NCI-H226 (cell line): ENCODE measurements around the gene ARID5B.
"Not testable (repeated sequence)": the region's sequence is repeated elsewhere in the genome, so short reads cannot be mapped to it uniquely, and the experiment has no call there.

Experiments
- DNase-seq: peaks from one replicate; pipeline ENCODE4 v3.0.0-alpha.2; 2015

Gene ARID5B, protein sequence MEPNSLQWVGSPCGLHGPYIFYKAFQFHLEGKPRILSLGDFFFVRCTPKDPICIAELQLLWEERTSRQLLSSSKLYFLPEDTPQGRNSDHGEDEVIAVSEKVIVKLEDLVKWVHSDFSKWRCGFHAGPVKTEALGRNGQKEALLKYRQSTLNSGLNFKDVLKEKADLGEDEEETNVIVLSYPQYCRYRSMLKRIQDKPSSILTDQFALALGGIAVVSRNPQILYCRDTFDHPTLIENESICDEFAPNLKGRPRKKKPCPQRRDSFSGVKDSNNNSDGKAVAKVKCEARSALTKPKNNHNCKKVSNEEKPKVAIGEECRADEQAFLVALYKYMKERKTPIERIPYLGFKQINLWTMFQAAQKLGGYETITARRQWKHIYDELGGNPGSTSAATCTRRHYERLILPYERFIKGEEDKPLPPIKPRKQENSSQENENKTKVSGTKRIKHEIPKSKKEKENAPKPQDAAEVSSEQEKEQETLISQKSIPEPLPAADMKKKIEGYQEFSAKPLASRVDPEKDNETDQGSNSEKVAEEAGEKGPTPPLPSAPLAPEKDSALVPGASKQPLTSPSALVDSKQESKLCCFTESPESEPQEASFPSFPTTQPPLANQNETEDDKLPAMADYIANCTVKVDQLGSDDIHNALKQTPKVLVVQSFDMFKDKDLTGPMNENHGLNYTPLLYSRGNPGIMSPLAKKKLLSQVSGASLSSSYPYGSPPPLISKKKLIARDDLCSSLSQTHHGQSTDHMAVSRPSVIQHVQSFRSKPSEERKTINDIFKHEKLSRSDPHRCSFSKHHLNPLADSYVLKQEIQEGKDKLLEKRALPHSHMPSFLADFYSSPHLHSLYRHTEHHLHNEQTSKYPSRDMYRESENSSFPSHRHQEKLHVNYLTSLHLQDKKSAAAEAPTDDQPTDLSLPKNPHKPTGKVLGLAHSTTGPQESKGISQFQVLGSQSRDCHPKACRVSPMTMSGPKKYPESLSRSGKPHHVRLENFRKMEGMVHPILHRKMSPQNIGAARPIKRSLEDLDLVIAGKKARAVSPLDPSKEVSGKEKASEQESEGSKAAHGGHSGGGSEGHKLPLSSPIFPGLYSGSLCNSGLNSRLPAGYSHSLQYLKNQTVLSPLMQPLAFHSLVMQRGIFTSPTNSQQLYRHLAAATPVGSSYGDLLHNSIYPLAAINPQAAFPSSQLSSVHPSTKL

DNA sequence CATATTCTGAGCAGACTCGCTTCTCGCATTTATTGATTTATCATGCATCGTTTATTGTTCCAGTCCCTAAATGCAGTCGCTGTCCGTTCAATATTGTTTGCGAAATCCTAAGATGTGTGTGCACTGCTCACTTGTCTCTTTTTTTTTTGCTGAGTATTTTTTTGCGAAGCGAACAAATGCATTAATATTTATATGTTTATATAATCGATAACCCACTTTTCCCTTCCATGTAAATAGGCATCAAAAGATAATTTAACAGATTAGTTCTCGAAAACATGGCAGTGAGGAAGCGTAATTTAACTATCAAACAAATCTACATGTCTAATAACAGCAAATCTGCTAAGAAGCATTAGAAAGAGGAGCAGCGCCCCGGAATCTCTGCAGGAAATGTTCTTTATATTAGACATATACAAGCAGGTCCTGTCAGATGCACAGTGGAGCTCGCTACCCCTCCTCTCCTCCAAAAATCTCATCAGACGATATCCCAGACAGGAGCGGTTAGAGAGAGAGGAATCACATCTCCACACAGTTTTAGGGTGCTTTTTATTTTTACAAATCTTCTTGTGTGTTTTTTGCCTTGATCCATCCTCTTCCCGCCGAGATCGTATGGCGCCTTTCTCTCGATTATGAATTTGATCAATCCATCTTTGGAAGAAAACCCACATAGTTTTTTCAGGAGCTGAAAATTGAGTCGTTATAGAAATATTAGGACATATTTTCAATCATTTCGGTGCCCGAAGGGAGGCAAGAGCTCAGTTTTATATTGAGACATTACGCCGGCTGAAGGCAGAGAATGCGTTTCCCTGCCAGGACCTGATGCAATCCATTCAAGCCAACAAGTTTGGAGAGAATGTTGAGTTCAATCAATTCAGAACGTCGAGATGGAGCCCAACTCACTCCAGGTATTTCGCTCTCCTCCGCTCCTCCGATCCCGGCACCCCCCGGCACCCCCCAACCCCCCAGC is at the start of gene ARID5B:
ARID5B (plus strand) TSS at position 871 of the 964 bp plus-strand sequence; CDS start at position 882, 11 bp downstream.
- DNase-seq = peak; percentile 46

DNA sequence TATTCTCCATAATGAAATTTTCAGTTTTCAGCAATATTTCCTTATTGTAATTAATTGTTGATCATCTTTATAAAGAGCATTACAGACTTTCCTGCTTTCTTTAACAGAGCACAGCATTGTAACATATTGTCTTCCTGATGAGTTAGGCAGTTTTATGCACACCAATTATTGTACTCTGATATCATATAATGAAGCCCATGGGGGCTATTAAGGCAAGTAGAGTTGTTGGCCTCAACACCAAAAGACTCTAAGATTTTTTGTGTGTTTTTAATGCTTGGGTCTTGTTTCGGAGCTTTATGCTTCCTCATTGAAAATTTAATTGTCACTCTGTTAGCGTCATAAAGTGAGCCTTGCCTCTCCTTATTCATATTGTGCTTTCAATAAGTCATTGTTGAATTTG is 49.2 kb upstream of the ARID5B start:
- DNase-seq = no peak

DNA sequence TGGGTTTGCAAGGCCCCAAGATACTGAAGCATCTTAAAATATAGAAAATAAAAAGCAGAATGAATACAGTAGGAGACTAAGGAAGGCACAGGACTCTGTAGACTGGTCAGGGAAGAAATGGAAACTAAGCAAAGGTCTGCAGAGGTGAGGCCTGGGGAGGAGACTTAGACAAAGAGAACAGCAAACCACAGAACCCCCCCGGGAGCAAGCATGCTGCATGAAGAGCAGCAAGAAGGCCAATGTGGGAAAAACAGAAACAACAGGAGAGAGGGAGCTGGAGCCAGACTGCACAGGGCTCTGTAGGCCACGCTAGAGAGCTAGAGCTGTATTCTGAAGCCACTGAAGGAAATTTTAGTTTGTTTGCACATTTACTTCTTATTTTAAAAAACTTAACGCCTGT is 45.7 kb upstream of the ARID5B start:
- no peak for DNase-seq

DNA sequence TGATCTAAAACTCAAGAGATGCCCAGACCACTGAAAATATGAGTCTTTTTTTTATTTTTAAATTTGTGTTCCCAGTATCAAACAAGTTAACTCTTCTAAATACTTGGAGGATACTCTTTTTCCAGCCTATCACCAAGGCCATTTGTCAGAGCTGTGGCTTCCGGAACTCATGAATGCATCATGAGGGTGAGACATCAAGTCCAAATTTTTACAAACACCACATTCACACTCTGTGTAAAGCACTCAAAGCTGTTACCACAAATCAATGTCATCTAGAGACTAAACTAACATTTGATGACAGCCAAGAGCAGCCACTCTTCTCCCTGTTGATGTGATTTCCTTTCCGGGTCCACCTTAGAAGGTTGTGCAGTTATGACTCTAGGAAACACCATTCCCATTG is 43.8 kb upstream of the ARID5B start:
- DNase-seq = no peak

DNA sequence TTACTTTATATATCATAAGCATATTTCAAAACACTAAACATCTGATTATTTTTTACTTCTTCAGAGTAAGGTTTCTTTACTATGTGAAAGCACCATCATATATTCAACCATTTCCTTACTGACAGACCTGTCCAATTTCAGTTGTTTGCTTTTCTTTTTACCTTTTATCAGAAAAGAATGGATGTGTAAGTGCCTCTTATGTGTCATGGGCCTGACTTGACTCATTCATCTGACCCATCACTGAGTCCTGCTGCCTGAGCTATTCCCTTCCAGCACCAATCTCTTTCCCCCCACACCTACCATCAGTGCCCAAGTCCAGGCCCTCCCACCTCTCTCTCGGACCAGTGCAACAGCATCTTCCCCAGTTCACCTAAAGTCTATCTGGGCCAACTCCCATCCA is 41.7 kb upstream of the ARID5B start:
- DNase-seq = no peak

DNA sequence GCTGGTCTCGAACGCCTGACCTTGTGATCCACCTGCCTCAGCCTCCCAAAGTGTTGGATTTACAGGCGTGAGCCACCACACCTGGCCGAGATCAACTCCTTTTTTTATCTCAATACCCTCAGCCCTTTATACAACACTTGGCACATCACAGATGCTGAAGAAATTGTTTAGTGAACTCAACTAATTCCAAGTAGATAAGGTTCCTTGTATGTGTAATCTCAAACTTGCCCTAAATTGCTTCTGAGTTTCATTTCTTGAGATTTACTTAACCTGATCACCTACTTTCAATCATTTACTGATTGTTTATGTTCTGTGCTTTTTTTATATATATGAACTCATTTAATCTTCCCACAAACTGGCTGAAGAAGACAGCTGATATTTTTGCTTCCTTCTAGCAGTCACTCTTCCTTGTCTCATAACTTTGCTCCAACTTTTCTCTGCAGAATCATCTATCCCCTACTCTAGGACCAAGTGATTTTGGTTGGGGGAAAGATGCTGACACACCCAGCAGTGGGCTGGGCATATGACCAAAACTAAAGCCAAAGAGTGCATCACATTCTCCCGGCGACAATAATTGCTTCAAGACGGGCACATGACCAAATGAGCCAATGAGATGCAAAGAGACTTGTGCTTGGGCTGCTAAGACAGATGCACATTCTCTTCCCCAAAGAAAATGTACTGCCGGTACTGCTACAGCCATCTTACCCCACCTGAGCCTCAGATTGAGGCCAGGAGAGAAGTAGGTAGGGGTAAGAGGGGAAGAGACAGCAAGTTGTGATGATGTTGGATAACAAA is 40.3 kb upstream of the ARID5B start:
- no peak for DNase-seq

DNA sequence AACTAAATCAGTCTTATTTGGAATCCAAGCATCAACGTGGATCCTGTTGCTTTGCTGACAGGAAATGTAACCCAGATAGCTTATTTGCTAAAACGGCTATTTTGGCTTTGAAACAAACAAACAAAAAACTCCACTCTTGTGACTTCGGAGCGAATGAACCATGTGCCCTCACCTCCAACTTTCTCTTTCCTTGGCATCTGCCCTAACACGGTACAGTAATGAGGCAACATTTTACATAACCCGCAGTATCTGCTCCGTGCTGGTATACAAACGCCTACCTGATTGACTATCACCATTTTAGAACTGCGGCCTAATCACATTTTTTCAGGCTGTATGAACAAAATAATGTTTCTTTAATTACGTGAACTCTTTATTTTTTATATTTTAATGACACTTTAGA is 37.5 kb upstream of the ARID5B start:
- no peak for DNase-seq

DNA sequence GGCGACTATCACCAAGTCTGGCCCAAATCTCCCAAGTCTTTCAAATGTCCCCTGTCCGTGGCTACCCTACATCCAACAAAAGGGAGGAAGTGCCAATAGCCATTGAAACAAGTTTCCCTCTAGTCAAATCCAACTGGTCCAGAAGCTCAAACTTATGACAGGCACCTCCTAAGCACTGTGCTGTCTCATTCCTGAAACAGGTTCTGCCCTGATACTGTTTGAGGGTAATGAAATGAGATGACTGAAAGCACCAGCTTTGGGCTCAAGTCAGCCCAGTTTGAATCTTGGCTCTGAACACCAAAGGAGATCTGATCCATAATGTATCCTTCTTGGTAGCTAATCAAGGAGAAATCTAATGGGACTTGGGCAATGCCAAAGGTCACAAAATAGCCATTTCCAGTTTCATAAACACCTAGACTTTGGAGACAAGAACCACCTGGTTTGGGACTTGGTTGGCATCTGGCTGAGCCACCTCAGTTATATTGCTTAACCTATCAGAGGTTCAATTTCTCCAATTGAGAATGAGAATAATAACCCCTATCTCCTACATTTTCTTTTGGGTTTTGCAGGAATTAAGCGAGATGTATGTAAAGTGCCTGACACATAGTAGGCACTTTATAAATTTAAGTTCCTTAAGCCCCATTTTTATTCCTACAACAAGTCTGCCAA is 34.7 kb upstream of the ARID5B start:
- no peak for DNase-seq

DNA sequence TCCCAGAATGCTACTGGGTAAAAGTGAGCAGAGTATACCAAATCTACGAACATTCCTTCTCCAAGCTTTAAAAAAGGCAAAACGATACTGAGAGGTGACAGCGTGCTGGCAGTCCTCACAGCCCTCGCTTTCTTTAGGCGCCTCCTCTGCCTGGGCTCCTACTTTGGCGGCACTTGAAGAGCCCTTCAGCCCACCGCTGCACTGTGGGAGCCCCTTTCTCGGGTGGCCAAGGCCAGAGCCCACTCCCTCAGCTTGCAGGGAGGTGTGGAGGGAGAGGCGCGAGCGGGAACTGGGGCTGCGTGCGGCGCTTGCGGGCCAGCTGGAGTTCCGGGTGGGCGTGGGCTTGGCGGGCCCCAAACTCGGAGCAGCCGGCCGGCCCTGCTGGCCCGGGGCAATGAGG is 34.1 kb upstream of the ARID5B start:
- not testable (repeated sequence) for DNase-seq

DNA sequence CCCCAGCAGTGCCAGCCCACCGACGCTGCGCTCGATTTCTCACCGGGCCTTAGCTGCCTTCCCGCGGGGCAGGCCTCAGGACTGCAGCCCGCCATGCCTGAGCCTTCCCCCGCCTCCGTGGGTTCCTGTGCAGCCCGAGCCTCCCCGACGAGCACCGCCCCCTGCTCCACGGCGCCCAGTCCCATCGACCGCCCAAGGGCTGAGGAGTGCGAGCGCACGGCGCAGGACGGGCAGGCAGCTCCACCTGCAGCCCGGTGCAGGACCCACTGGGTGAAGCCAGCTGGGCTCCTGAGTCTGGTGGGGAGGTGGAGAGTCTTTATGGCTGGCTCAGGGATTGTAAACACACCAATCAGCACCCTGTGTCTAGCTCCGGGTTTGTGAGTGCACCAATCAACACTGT is 33.7 kb upstream of the ARID5B start:
- DNase-seq = not testable (repeated sequence)

DNA sequence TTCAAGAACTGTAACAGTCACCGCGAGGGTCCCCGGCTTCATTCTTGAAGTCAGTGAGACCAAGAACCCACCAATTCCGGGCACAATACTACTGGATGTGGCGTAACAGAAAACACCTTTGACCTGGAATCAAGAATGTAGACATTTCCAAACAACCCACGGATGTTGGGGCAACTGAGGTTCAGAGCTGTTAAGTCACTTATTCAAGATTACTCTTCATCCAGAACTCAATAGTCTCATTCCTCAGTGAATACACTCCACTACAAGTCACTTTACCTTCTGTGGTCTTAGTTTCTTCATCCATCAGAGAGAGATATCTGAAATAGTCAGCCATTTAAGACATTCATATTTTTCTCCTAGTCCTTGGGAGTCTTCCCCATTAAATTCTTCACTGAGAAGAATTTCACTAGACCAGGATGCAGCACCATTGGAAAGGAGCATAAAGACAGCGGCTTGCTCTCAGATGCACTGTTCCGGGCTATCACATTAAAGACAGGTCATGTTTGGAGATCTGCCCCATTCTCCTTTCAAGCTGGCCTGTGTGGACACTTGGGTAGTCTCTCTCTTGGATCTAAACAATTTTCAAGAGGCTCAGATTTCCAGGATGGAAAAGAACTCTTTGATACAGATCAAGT is 32.3 kb upstream of the ARID5B start:
- DNase-seq = no peak

DNA sequence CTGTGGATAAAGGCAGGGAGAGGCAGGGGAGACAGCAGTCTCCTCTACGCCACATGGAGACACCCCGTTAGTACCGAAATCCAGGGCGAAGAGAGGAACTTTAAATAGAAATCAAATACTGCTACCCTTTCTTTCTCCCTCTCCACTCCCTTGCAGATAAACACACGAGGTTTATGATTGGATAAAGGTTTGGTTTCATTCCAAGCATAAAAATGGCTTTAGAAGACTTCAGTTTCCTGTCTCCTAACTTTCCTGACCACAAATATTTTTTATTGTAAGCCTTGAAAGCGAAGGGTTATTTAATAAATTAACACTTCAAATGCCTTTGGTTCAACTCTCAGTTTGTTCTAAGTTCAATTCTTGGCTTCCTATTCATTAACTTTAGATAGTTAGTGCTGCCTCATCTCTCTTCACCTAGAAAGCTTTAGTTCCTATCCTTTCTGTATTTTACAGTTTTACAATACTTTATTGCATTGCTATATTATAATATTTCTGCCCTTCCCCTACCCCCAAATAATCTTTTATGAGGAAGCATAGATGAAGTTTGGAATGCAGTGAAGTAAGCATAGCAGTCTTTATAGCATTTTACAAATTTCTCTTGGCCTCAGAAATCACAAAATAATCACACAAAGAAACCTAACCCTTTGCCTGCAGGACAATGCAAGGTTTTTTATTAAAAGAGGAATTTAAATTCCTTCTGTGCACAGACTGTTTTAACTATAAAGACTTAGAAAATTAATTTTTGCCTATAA is 31.5 kb upstream of the ARID5B start:
- DNase-seq = peak; percentile 60

DNA sequence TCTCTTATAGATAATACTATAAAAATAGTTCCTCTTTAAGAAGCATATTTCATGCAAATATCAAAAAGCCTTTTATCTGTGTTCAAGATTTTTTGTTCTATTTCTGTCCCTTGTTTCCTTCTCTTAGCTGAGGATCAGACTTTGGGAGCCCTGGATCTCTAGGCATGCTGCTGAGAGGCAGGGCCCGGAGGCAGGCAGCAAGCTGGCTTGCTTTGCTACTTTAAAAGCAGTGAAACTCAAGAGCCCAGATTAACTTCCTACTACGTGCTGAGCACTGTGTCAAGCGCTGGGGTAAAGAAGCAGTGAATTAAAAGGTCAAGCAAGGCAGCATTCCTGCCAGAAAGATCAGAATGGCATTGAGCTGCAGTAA is 31.0 kb upstream of the ARID5B start:
- no peak for DNase-seq

DNA sequence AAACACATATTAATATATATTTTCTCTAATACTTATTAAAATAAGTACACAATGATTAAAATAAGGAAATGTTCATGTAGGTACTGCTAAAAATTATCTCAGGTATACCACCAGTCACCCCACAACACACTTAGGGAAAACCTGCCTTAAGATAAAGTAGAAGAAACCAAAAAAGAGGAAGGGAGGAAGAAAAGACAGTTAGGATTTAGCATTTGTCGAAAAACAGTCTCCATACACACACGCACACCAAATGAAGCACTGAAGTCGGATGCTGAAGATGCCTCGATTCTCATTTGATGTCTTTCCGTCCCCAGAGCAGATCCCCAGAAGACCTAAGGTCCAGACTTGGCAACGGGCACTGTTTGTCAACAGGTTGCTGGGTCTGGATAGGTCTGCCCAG is 30.0 kb upstream of the ARID5B start:
- no peak for DNase-seq

DNA sequence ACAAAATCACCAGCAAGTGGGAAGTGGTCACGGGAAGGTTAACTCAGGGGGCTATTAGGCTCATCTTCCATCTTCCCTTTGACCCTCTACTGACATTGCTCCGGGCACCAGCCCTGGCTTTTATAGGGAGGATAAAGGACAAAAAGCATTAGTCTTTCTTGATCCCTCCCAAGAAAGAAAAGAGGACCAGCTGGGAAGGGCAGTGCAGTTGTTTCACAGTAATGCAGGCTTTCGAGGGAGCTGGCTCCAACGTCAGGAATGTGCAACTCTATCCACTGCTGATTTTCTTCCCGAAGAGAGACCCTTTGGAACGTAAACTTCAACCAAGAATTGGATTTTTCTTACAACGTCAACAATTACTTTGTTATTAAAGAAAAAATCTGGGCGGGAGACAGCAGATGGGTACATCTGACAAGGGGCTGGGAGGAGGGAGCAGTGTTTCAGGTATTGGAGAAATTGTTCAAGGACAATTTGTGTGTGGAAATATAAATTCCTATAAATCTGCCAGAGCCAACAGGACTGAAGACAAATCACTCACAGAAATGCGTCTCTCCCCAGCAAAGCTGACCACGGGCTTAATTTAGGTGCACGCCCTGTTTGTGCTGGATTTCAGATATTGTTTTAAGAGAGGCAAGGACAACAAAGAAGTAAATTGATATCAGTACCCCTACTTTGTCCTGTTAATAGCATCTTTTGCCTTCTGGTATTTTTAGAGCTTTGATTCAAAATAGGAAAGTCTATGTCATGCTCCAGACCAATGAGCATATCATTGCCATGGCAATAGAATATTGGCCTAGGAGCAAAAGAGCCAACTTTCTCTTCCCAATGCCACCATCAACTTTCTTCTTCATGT is 23.4 kb upstream of the ARID5B start:
- DNase-seq = no peak

DNA sequence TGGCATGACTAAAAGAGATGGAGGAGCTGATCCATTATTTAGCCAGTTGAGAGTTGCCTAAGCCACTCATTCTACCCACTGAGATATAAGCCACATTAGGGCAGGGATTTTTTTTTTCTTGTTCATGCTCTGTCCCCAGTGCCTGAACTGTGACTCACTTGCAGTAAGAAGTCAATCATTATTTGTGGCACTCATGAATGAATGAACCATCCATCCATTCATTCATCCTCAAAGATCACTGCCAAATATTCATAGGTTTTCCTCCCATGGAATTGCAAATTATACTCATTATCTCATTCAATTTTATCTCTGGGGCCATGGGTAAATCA is 22.8 kb upstream of the ARID5B start:
- DNase-seq = no peak

DNA sequence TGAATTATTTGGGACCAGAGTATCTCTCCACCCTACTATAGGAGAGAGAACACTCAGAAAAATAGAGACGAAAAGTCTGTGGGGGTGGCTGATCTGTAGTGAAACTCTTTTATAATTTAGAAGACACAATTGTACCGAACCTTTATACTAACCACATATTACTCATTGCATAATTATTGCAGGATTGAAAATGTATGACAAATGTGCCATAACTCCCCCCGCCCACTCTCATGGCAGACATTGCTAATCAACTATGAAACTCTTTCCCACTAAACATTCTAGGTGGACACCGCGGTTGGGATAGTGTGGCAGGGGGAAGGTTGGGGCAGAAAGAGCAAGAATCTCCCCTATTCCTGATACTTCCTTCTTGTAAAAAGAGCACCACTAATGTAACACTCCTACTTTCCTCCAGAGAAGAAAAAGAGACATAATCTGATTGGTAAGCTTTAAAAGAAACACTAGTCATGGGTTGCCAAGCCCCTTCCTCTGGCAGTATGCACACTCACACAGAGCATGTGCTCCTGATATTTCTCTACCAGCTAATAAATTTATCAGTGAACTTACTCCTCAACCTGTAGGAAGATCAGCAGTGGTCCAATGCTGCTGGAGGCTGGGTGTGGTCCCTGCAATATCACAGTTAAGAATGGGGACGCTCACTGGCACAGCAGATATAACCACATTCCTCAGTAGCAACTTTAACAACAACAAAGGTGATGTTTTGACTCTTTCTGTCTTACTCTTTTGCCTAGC is 18.7 kb upstream of the ARID5B start:
- DNase-seq = peak; percentile 14
